PC-3 (cell line): ENCODE data around the gene LRRTM4. TPM values are rescaled to one million over a fixed set of nuclear protein-coding genes. Genes with fewer than 3 reads are reported as not detected.

Experiments used
- ATAC-seq: fragments of 200-7000 bp; cut with Tn5 transposase; 2 replicates; pipeline ENCODE4 v1.9.1; 2020; ENCODE audit warnings: mild to moderate bottlenecking, moderate library complexity
- BruUV-seq: library from RNA; stranded (reverse); fragments of 400-500 nt; replicated peaks from 2 replicates; lab custom pipeline; 2021; lab: Mats Ljungman, UMichigan
- CTCF ChIA-PET: fragments of 300-600 bp; sonication (Branson Sonifier 250); formaldehyde crosslinking; loops from one replicate; lab custom pipeline; 2022; ENCODE audit warnings: antibody characterized with exemption; lab: Charles Lee
- POLR2A ChIA-PET: fragments of 300-600 bp; sonication (Branson Sonifier 250); formaldehyde crosslinking; loops from one replicate; lab custom pipeline; 2022; ENCODE audit warnings: antibody characterized with exemption; ENCODE audit not compliant: unreplicated experiment; lab: Charles Lee
- DNase-seq: peaks from one replicate; pipeline ENCODE4 v3.0.0-alpha.2; 2015
- H2AFZ ChIP-seq: fragments of 300-600 bp; sonication (generic); 2 replicates; pipeline ENCODE4 v1.6.0; 2016; ENCODE audit warnings: antibody characterized with exemption, low read length
- H3F3A ChIP-seq: fragments of 300-600 bp; sonication (generic); one replicate; pipeline ENCODE4 v1.6.0; 2017; ENCODE audit warnings: antibody characterized with exemption, low read length, control low read depth, mild to moderate bottlenecking; ENCODE audit not compliant: unreplicated experiment
- H3K27ac ChIP-seq: fragments of 300-600 bp; sonication (generic); 2 replicates; pipeline ENCODE4 v1.5.1; 2016; ENCODE audit warnings: mild to moderate bottlenecking, low read length
- H3K27me3 ChIP-seq: fragments of 300-600 bp; sonication (generic); 2 replicates; pipeline ENCODE4 v1.6.1; 2016; ENCODE audit warnings: low read length, mixed read lengths
- H3K36me3 ChIP-seq: fragments of 300-600 bp; sonication (generic); 2 replicates; pipeline ENCODE4 v1.6.1; 2016; ENCODE audit warnings: low read depth, mixed run types, low read length, mixed read lengths
- H3K4me1 ChIP-seq: fragments of 300-600 bp; sonication (generic); 2 replicates; pipeline ENCODE4 v1.5.1; 2016; ENCODE audit warnings: low read length; ENCODE audit not compliant: insufficient read depth
- H3K4me2 ChIP-seq: fragments of 300-600 bp; sonication (generic); 2 replicates; pipeline ENCODE4 v1.6.0; 2016; ENCODE audit warnings: low read length
- H3K4me3 ChIP-seq: fragments of 300-600 bp; sonication (generic); 2 replicates; pipeline ENCODE4 v1.5.1; 2016; ENCODE audit warnings: mild to moderate bottlenecking, low read length, mixed read lengths
- H3K79me2 ChIP-seq: fragments of 300-600 bp; sonication (generic); 2 replicates; pipeline ENCODE4 v1.6.1; 2017; ENCODE audit warnings: low read length, mixed read lengths
- H3K9ac ChIP-seq: fragments of 300-600 bp; sonication (generic); 2 replicates; pipeline ENCODE4 v1.6.0; 2016; ENCODE audit warnings: mild to moderate bottlenecking, low read length
- H3K9me2 ChIP-seq: fragments of 300-600 bp; sonication (generic); replicated peaks from 2 replicates; pipeline ENCODE4 v1.6.1; 2016; ENCODE audit warnings: mixed run types, low read length, mixed read lengths
- H3K9me3 ChIP-seq: fragments of 300-600 bp; sonication (generic); 2 replicates; pipeline ENCODE4 v1.6.1; 2016; ENCODE audit warnings: low read length, mixed read lengths
- H4K20me1 ChIP-seq: fragments of 300-600 bp; sonication (generic); 2 replicates; pipeline ENCODE4 v1.6.1; 2016; ENCODE audit warnings: low read length, mixed read lengths
- CTCF ChIP-seq: fragments of 300-600 bp; sonication (generic); conservative IDR thresholded peaks from 2 replicates; pipeline ENCODE4 v1.5.1; 2017; ENCODE audit warnings: antibody characterized with exemption, low read depth, mild to moderate bottlenecking, low read length
- EZH2 ChIP-seq: fragments of 300-600 bp; sonication (generic); IDR thresholded peaks from one replicate; pipeline ENCODE4 v1.6.1; 2017; ENCODE audit warnings: antibody characterized with exemption, mild to moderate bottlenecking, low read length; ENCODE audit not compliant: unreplicated experiment
- EZH2phosphoT487 ChIP-seq: fragments of 300-600 bp; sonication (generic); IDR thresholded peaks from 2 replicates; pipeline ENCODE4 v1.6.1; 2018; ENCODE audit warnings: mild to moderate bottlenecking, antibody characterized with exemption, low read length, borderline replicate concordance
- intact Hi-C: fragments of 100-400 bp; cut with micrococcal nuclease; formaldehyde crosslinking; loops from 2 replicates; pipeline ENCODE4 v1.9.0; 2023
- total RNA-seq: library from RNA; depleted of rRNA; stranded (reverse); fragments of >200 nt; gene quantifications from 2 replicates; pipeline ENCODE4 v1.2.3, GENCODE V29; 2014

The LRRTM4 gene
- total RNA-seq, 1 experiment from 2014 or later, result not detected

GRCh38 chr2:77538031-77538430 is 15.9 kb upstream of the LRRTM4 start:
- ChIA-PET CTCF (no interaction called here), POLR2A (no interaction called here)
- Histone ChIP-seq H4K20me1 (no peaks in the 10 kb centered on the region), H3F3A (no peaks in the 10 kb centered on the region), H3K27ac (no peak overlapping the region), H3K27me3 (no peaks in the 10 kb centered on the region), H3K9me2 (no peaks in the 10 kb centered on the region), H3K9ac (no peak overlapping the region), H3K4me3 (no peak overlapping the region), H2AFZ (no peak overlapping the region), H3K79me2 (no peaks in the 10 kb centered on the region), H3K4me2 (no peak overlapping the region), H3K9me3 (no peaks in the 10 kb centered on the region), H3K4me1 (no peaks in the 10 kb centered on the region), H3K36me3 (no peaks in the 10 kb centered on the region)
- intact Hi-C loops, result no loop called here
- TF ChIP-seq EZH2phosphoT487 (no peak), EZH2 (no peak), CTCF (no peak)
- no peak for DNase-seq
- no peak for ATAC-seq
- BruUV-seq, result no TSS peak

- Histone ChIP-seq H3K36me3 (no peaks in the 10 kb centered on the region), H3K4me1 (no peaks in the 10 kb centered on the region), H3K9me2 (no peaks in the 10 kb centered on the region), H3K4me2 (no peak overlapping the region), H3K4me3 (no peak overlapping the region), H3F3A (no peaks in the 10 kb centered on the region), H2AFZ (no peak overlapping the region), H4K20me1 (no peaks in the 10 kb centered on the region), H3K27me3 (0 out of 2 replicates have a peak, but pooled peaks cover 6% of the 10 kb centered on the region), H3K9ac (no peak overlapping the region), H3K79me2 (no peaks in the 10 kb centered on the region), H3K27ac (no peak overlapping the region), H3K9me3 (no peaks in the 10 kb centered on the region)
- intact Hi-C loops, result no loop called here
- POLR2A ChIA-PET, result no interaction called here
- CTCF ChIA-PET, result no interaction called here
- no peak for ATAC-seq
- DNase-seq, result no peak
- TF ChIP-seq CTCF (no peak), EZH2phosphoT487 (no peak), EZH2 (no peak)
- BruUV-seq, result no TSS peak
Measured at GRCh38 chr2:77522888-77523287, 712 bp upstream of the LRRTM4 start.

DNA sequence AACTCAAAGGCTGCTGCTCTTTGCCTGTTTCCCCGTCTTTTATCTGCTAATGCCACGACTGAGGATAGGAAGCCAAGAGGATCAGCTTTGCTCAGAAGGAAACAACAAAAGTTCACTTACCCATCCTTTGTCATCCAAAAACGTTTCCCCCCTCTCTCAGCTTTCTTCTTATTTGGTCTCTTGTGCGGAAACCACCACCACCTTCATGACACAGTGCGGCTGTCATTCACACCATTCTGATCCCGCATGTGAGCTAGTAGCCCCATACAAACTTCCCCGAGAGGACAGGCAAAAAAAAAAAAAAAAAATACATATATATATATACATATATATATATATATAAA is 656 bp downstream of the LRRTM4 start:
- Histone ChIP-seq H2AFZ (no peak overlapping the region), H3K27ac (no peak overlapping the region), H4K20me1 (no peaks in the 10 kb centered on the region), H3K9ac (no peak overlapping the region), H3K9me2 (no peaks in the 10 kb centered on the region), H3K27me3 (0 out of 2 replicates have a peak, but pooled peaks cover 6% of the 10 kb centered on the region), H3K79me2 (no peaks in the 10 kb centered on the region), H3K4me2 (no peak overlapping the region), H3K36me3 (no peaks in the 10 kb centered on the region), H3F3A (no peaks in the 10 kb centered on the region), H3K4me1 (no peaks in the 10 kb centered on the region), H3K9me3 (no peaks in the 10 kb centered on the region), H3K4me3 (no peak overlapping the region)
- DNase-seq (no peak), ATAC-seq (no peak)
- POLR2A ChIA-PET, result no interaction called here
- intact Hi-C loops, result no loop called here
- BruUV-seq, result no TSS peak
- TF ChIP-seq CTCF (no peak), EZH2 (no peak), EZH2phosphoT487 (no peak)
- CTCF ChIA-PET, result no interaction called here
